Activated naive CD8-positive, alpha-beta T cell (primary cell): ENCODE data around the gene DTWD2.

Source experiments
- H3K27ac Mint-ChIP-seq: one replicate; pipeline ENCODE4 v1.8.0; 2021; ENCODE audit warnings: mixed read lengths
- H3K27me3 Mint-ChIP-seq: one replicate; pipeline ENCODE4 v1.8.0; 2021; ENCODE audit warnings: mixed read lengths
- H3K36me3 Mint-ChIP-seq: one replicate; pipeline ENCODE4 v1.8.0; 2021; ENCODE audit warnings: mixed read lengths
- H3K4me1 Mint-ChIP-seq: one replicate; pipeline ENCODE4 v1.8.0; 2021; ENCODE audit warnings: low read depth, mixed read lengths
- H3K4me3 Mint-ChIP-seq: one replicate; pipeline ENCODE4 v1.8.0; 2021; ENCODE audit warnings: mild to moderate bottlenecking, mixed read lengths
- H3K9me3 Mint-ChIP-seq: one replicate; pipeline ENCODE4 v1.8.0; 2021; ENCODE audit warnings: low read depth, mixed read lengths

Gene DTWD2, protein sequence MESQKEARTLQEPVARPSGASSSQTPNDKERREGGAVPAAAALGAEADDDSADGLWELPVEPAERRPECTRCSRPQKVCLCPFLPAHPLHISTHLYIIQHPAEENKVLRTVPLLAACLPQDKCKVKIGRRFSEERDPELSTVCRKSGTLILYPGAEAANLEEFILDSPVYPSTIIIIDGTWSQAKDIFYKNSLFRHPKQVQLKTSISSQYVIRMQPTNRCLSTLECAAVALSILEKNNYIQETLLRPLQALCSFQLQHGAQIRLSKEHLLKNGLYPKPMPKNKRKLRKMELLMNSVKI

DNA sequence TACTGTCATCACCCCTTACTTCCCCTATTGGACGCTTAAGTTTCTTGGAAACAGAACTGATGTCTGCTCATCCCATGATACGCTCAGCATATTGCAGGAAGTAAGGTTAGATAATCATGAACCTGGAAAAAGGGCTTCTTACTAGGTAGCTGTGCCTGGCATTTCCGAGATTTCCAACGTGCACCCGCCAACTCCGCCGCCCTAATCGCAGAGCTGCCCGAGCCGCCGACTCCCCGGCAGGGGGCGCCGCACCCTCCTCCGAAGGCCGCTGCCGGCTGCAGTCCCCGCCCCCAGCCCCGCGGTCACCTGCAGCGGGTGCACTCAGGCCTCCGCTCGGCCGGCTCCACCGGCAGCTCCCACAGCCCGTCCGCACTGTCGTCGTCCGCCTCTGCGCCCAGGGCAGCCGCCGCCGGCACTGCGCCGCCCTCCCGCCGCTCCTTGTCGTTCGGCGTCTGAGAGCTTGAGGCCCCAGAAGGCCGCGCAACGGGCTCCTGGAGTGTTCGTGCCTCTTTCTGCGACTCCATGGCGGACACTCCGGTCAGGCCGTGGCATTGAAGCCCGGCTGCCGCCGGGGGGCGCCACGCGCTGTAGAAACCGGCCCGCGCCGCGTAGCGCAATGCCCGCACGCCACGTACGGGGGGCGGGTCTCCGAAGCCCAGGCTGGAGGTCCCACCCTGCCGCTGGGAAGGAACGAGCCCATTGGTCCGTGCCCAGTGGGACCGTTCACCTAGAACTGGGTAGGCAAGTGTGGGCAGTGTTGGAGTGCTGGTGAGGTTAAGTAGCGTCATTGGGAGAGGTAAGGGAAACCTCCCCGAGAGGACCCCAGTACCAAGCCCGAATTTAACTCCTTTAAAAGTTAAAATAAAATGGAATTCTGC is at the start of gene DTWD2:
DTWD2 (minus strand) TSS at position 560 of the 878 bp plus-strand sequence; CDS start at position 524, 36 bp downstream.
- peaks cover 27% of the 10 kb centered on the region for H3K4me1 Mint-ChIP-seq
- H3K36me3 Mint-ChIP-seq = no peaks in the 10 kb centered on the region
- no peaks in the 10 kb centered on the region for H3K27me3 Mint-ChIP-seq
- H3K4me3 Mint-ChIP-seq = peak within 1 kb of the TSS; percentile 83
- H3K9me3 Mint-ChIP-seq = no peaks in the 10 kb centered on the region
- H3K27ac Mint-ChIP-seq = peak within 1 kb of the TSS; percentile 66

DNA sequence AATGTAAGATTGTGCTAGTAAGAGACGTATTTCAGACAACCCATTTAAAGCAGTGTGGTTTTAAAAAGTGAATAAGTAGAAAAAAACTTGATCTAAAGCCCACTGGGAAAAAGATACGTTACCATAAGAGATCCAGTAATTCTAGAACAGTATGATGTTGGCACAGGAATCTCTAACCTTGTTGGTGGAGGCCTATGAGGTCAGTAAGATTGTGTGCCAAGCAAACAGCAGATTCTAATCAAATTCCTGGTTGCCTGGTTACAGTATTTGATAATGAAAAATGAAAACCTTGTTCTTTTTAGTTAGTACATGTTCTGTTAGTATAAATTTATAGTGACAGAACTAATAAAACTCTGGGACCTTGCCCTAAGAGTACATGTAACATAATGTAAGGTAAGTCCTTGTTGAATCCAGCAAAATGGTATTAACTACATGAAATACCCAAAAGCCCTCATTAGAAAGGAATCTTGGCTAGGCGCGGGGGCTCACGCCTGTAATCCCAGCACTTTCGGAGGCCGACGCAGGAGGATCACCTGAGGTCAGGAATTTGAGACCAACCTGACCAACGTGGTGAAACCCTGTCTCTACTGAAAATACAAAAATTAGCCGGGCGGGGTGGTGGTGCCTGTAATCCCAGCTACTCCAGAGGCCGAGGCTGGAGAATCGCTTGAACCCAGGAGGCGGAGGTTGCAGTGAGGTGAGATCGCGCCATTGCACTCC is 49.3 kb upstream of the DTWD2 start:
- Mint-ChIP-seq H3K27me3 (no peaks in the 10 kb centered on the region), H3K27ac (no peak overlapping the region), H3K9me3 (no peaks in the 10 kb centered on the region), H3K4me3 (no peak overlapping the region), H3K4me1 (peaks cover 15% of the 10 kb centered on the region), H3K36me3 (no peaks in the 10 kb centered on the region)

DNA sequence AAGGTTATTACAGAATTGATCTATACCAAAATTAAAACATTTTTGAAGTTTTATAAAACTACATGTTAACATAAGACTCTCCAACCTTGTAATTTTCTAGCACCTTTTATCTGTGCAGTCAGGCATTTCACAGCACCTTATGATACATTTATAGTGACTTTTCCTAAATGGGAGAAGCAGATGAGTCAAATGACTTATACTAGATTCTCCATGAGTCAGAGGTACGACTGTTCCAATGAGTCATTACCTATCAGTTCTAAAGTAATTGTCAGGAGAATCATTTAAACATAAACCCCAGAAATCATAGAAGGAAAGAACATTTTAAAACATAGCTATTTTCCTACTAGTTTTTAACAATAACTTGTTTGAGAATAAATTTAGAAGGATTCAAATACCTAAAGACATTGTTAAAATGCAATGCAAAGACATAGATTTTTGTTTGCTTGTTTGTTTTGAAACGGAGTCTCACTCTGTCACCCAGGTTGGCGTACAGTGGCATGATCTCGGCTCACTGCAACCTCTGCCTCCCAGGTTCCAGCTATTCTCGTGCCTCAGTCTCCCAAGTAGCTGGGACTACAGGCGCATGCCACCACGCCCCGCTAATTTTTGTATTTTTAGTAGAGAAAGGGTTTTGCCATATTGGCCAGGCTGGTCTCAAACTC is 47.9 kb upstream of the DTWD2 start:
- Mint-ChIP-seq H3K9me3 (no peaks in the 10 kb centered on the region), H3K36me3 (no peaks in the 10 kb centered on the region), H3K27ac (peak overlapping the region; percentile 62), H3K27me3 (no peaks in the 10 kb centered on the region), H3K4me1 (peaks cover 29% of the 10 kb centered on the region), H3K4me3 (peak overlapping the region; percentile 21)

DNA sequence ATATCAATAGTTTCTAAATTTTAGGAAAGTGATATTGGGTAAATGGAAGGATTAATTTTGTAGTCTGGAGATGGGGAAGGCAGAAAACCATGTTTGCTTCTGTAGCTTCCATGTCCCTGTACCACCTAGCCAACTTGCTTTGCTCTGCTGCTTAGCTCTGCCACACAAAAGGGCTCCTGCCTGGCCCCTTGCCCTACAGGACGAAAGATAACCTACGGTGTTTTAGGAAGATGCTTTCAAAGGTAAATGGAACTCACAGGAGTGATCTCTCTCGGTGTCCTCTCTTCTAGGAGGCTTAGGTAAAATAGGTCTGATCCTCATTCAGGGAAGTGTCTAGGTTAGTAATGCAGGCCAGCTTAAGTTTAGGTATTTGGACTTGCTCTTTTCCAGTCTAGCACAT is 44.8 kb upstream of the DTWD2 start:
- H3K4me3 Mint-ChIP-seq = no peak overlapping the region
- H3K27ac Mint-ChIP-seq = peak overlapping the region; percentile 8
- H3K36me3 Mint-ChIP-seq = no peaks in the 10 kb centered on the region
- no peaks in the 10 kb centered on the region for H3K9me3 Mint-ChIP-seq
- H3K27me3 Mint-ChIP-seq = no peaks in the 10 kb centered on the region
- peaks cover 35% of the 10 kb centered on the region for H3K4me1 Mint-ChIP-seq

DNA sequence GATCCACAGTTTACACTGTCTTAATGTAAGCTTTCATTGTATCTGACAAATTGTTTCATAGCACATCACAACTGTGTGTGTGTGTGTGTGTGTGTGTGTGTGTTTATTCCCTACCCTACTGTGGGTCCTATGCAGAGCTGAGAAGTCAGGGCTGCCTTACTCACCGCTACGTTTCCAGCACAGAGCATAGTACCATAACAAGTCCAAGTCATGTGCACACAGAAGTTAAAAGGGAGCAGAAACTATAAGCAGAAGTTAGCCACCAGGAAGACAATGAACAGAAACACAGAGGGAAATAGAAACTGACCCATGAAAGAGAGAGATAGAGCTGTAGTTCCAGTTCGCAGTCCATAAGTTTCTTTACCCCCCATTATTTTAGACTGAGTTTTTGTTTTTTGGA is 44.3 kb upstream of the DTWD2 start:
- Mint-ChIP-seq H3K27me3 (no peaks in the 10 kb centered on the region), H3K4me3 (no peak overlapping the region), H3K9me3 (no peaks in the 10 kb centered on the region), H3K36me3 (no peaks in the 10 kb centered on the region), H3K27ac (peak overlapping the region; percentile 92), H3K4me1 (peaks cover 35% of the 10 kb centered on the region)

DNA sequence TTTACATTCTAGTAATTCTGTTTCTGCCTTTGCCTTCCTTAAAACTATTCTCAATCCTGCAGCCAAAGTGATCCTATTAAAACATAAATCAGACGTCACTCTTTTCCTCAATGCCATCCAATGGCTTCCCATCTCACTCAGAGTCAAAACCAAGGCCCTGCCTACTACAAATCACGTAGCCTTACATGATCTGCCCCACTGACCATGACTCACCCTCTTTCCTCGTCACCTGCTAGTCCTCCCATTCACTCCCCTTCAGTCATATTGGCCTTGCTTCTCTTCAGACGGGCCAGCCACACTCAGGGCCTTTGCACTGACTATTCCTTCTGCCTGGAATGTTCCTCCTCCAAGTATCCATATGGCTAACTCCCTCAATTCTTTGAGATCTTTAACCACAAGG is 43.6 kb upstream of the DTWD2 start:
- peak overlapping the region; percentile 92 for H3K27ac Mint-ChIP-seq
- H3K4me1 Mint-ChIP-seq = peaks cover 35% of the 10 kb centered on the region

DNA sequence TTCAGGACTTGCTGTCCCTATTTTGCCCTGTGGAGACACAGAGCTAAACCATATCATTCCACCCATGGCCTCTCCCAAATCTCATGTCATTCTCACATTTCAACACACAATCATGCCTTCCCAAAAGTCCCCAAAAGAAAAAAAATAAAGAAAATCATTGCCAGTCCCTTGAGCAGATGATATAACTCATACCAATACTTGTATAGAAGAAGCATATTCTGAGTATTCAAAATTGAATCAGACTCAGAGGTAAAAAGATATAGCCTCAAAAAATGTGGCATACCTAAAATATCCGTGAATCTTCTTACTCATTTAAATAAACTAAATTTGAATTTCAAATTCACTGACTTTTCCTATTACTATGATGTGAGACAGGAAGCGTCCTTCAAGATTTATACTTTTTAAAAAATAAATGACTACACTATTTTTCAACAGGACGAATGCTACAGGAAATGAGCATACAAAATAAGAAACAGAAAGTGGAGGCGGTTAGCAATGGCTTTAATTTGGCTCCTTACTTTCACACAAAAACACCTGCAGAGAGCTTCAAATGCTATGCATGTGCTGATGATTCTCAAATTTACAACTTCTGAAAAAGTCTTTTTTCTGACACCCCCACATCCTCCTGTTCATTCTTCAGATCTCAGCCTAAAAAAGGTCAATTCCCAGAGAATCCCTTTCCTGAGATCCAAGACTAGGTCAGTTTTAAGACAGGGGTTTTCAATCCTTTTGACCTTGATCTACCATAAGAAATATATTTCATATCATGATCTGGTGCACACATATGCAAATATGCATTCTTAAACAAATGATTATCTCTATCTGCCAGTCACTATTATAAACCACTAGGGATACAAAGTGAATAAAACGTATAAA is 42.9 kb upstream of the DTWD2 start:
- H3K27me3 Mint-ChIP-seq = no peaks in the 10 kb centered on the region
- no peaks in the 10 kb centered on the region for H3K36me3 Mint-ChIP-seq
- peaks cover 31% of the 10 kb centered on the region for H3K4me1 Mint-ChIP-seq
- H3K27ac Mint-ChIP-seq = peak overlapping the region; percentile 92
- peak overlapping the region; percentile 65 for H3K4me3 Mint-ChIP-seq
- no peaks in the 10 kb centered on the region for H3K9me3 Mint-ChIP-seq

More for the DNA sequence above, 43.6 kb upstream of the DTWD2 start:
- H3K4me3 Mint-ChIP-seq = peak overlapping the region; percentile 63
- H3K27me3 Mint-ChIP-seq = no peaks in the 10 kb centered on the region
- no peaks in the 10 kb centered on the region for H3K9me3 Mint-ChIP-seq
- H3K36me3 Mint-ChIP-seq = no peaks in the 10 kb centered on the region

DNA sequence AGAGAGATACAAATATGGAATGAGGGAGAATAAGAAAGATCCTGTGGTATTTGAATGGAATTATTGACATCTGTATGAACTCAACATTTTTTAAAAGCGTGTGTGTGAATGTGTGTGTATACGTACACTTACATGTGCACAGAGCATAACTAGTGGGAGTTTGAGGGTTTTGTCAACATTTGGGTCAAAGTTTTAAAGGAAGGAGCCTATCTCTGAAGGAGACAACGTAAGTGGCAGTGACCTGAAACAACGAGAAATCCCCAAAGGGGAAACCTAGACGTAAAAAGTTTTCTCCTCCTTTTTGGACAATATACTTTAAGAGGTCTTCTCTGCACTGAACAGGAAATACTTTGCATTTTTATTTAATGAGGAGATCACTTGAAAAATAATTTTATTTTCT is 40.2 kb upstream of the DTWD2 start:
- no peaks in the 10 kb centered on the region for H3K27me3 Mint-ChIP-seq
- no peak overlapping the region for H3K27ac Mint-ChIP-seq
- no peak overlapping the region for H3K4me3 Mint-ChIP-seq
- peaks cover 26% of the 10 kb centered on the region for H3K4me1 Mint-ChIP-seq
- no peaks in the 10 kb centered on the region for H3K9me3 Mint-ChIP-seq
- no peaks in the 10 kb centered on the region for H3K36me3 Mint-ChIP-seq

DNA sequence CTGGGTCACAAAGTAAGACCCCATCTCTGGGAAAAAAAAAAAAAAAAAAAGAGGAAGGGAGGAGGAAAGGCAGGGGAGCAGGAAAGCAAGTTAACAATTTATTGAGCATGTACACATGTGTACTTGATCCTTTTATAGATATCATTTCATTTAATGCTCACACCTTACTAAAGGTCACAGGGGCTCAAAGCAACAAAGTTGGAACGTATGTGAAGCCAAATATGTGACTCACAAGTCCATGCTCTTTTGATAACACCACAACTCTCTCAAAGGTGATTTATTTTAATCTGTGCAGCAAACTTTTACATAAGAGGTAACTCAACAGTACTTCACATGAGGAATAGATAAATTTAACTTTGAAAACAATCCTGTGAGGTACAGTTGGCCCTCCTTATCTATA is 34.4 kb upstream of the DTWD2 start:
- H3K27ac Mint-ChIP-seq = no peak overlapping the region
- no peaks in the 10 kb centered on the region for H3K36me3 Mint-ChIP-seq

DNA sequence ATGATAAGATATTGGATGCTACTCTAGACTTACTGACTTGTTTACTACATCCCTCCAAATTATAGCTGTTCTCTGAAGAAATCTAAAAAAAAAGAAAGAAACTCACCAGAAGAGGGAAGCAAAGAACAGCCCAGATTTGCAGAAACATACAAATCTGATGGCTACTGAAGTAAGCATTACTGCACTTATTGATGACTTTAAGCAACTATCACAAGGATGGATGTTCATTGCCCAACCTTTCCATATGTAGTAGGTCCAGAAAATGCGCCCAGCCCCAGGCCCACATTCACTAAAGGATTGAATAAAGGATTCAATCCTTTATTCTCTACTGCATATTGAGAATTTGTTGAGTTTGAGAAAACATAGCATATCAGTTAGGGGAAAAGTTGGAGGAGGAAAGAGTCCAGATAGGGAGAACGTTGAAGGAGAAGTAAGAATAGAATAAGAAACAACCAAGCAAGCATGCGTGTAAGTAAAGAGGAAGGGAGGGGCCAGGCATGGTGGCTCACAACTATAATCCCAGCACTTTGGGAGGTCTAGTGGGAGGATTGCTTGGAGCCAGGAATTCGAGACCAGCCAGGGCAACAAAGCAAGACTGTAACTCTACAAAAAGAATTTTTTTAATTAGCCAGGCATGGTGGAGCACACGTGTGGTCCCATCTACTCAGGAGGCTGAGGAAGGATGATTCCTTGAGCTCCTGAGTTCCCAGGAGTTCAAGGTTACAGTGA is 33.8 kb upstream of the DTWD2 start:
- no peak overlapping the region for H3K27ac Mint-ChIP-seq
- H3K36me3 Mint-ChIP-seq = no peaks in the 10 kb centered on the region
- peaks cover 3% of the 10 kb centered on the region for H3K4me1 Mint-ChIP-seq
- H3K4me3 Mint-ChIP-seq = no peak overlapping the region
- no peaks in the 10 kb centered on the region for H3K9me3 Mint-ChIP-seq
- no peaks in the 10 kb centered on the region for H3K27me3 Mint-ChIP-seq

More for the DNA sequence above, 34.4 kb upstream of the DTWD2 start:
- peaks cover 3% of the 10 kb centered on the region for H3K4me1 Mint-ChIP-seq
- no peak overlapping the region for H3K4me3 Mint-ChIP-seq
- no peaks in the 10 kb centered on the region for H3K27me3 Mint-ChIP-seq
- no peaks in the 10 kb centered on the region for H3K9me3 Mint-ChIP-seq

DNA sequence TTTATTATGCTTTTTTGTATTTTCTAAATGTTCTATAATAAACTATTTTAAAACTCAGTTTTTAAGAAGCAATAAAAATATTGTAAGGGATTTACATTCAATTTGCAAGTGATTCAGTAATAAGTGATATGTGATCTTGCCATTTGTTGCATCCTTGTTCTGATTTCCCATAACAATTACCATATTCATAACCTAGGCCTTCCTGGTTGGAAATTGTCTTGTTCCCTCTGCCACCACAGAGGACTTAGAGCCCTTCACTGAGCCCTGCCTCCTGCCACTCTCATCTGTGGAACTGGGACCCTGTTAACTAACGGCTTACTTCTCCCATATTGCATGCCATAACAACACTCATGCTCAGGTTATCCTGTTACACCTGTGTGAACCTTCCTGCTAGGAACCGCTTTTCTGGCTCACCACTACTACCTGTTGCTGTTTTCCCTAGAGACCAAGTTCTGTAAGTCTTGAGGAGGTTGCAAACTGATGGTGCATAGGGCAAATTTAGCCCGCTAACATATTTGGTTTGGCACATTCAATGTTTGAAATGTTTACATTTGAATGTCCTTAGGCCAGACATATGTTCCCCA is 32.9 kb upstream of the DTWD2 start:
- no peak overlapping the region for H3K27ac Mint-ChIP-seq
- H3K4me1 Mint-ChIP-seq = peaks cover 3% of the 10 kb centered on the region
- H3K27me3 Mint-ChIP-seq = no peaks in the 10 kb centered on the region
- no peaks in the 10 kb centered on the region for H3K36me3 Mint-ChIP-seq
- no peak overlapping the region for H3K4me3 Mint-ChIP-seq
- no peaks in the 10 kb centered on the region for H3K9me3 Mint-ChIP-seq

DNA sequence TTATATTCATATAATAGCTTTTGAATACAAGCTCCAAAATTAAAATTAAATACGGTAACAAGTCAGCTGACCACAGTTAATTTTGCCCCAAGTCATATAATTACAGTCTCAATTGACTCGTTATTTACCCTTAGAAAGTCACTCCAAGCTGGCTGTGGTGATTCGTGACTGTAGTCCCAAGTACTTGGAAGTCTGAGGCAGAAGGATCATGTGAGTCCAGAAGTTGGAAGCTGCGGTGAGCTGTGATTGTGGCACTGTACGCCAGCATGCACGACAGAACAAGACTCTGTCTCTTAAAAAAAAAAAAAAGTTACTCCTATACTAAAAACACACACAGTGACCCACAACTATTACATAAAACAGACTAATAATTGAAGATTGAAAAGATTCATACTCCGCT is 31.6 kb upstream of the DTWD2 start:
- no peaks in the 10 kb centered on the region for H3K27me3 Mint-ChIP-seq
- H3K4me3 Mint-ChIP-seq = no peak overlapping the region
- H3K4me1 Mint-ChIP-seq = peaks cover 3% of the 10 kb centered on the region
- H3K27ac Mint-ChIP-seq = no peak overlapping the region
- no peaks in the 10 kb centered on the region for H3K9me3 Mint-ChIP-seq
- H3K36me3 Mint-ChIP-seq = no peaks in the 10 kb centered on the region

DNA sequence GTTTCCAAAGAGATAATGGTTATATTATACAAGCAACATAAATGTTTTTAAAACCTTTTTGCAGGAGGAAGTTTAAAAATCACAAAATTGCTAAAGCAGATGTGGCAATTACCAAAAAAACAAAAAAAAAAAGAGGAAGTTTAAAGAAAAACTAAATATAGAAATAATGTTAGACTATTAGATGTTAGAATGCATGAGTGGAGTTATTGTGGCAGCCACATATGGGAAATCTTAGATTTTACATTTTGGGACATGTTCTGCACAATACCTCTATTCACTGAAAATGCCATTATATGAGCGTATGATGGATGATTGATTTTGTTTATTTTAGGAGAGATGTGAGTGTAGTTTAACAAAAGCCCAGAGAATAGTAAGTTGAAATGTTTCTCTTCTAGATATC is 31.2 kb upstream of the DTWD2 start:
- no peak overlapping the region for H3K27ac Mint-ChIP-seq
- H3K27me3 Mint-ChIP-seq = no peaks in the 10 kb centered on the region
- H3K9me3 Mint-ChIP-seq = no peaks in the 10 kb centered on the region
- no peak overlapping the region for H3K4me3 Mint-ChIP-seq
- no peaks in the 10 kb centered on the region for H3K36me3 Mint-ChIP-seq
- peaks cover 3% of the 10 kb centered on the region for H3K4me1 Mint-ChIP-seq
